Neural progenitor cell (in vitro differentiated cells): ENCODE results near the gene SHPK. TPM values are rescaled to one million over a fixed set of nuclear protein-coding genes. Genes with fewer than 3 reads are reported as not detected.
"Not testable (repeated sequence)": the region's sequence is repeated elsewhere in the genome, so short reads cannot be mapped to it uniquely, and the experiment has no call there.

Experiments used
- DNase-seq: peaks from one replicate; pipeline ENCODE4 v3.0.0-alpha.2; 2016; ENCODE audit warnings: low spot score
- H2AFZ ChIP-seq: fragments of 200-600 bp; sonication (generic); replicated peaks from 2 replicates; pipeline ENCODE4 v1.6.1; 2016; ENCODE audit warnings: antibody characterized with exemption
- H3F3A ChIP-seq: fragments of 200-600 bp; sonication (generic); 2 replicates; pipeline ENCODE4 v1.6.1; 2016; ENCODE audit warnings: antibody characterized with exemption, low read depth
- H3K27ac ChIP-seq: fragments of 200-600 bp; sonication (generic); 2 replicates; pipeline ENCODE4 v1.5.1; 2016; ENCODE audit warnings: mild to moderate bottlenecking
- H3K27me3 ChIP-seq: fragments of 200-600 bp; sonication (generic); 2 replicates; pipeline ENCODE4 v1.6.1; 2016; ENCODE audit warnings: mild to moderate bottlenecking, moderate library complexity
- H3K36me3 ChIP-seq: fragments of 200-600 bp; sonication (generic); 2 replicates; pipeline ENCODE4 v1.5.1; 2016
- H3K4me1 ChIP-seq: fragments of 200-600 bp; sonication (generic); 2 replicates; pipeline ENCODE4 v1.6.1; 2016; ENCODE audit warnings: mixed run types
- H3K4me2 ChIP-seq: fragments of 200-600 bp; sonication (generic); 2 replicates; pipeline ENCODE4 v1.6.1; 2016
- H3K4me3 ChIP-seq: fragments of 200-600 bp; sonication (generic); 2 replicates; pipeline ENCODE4 v1.5.1; 2016
- H3K79me2 ChIP-seq: fragments of 200-600 bp; sonication (generic); 2 replicates; pipeline ENCODE4 v1.6.1; 2016; ENCODE audit warnings: low read depth
- H3K9ac ChIP-seq: fragments of 200-600 bp; sonication (generic); 2 replicates; pipeline ENCODE4 v1.6.1; 2016
- H3K9me3 ChIP-seq: fragments of 200-600 bp; sonication (generic); 2 replicates; pipeline ENCODE4 v1.5.1; 2016; ENCODE audit warnings: low read depth
- H4K20me1 ChIP-seq: fragments of 200-600 bp; sonication (generic); 2 replicates; pipeline ENCODE4 v1.6.1; 2016; ENCODE audit warnings: low read depth
- H3K27ac Mint-ChIP-seq: 3 replicates; pipeline ENCODE4 v1.8.0; 2021; ENCODE audit warnings: mixed read lengths
- H3K27me3 Mint-ChIP-seq: 2 replicates; pipeline ENCODE4 v1.8.0; 2022; ENCODE audit warnings: low read depth, mild to moderate bottlenecking, inconsistent platforms, moderate library complexity, mixed read lengths; ENCODE audit not compliant: insufficient read depth
- H3K36me3 Mint-ChIP-seq: 3 replicates; pipeline ENCODE4 v1.8.0; 2021; ENCODE audit warnings: mixed read lengths
- H3K4me1 Mint-ChIP-seq: 3 replicates; pipeline ENCODE4 v1.8.0; 2021; ENCODE audit warnings: mixed read lengths
- H3K4me3 Mint-ChIP-seq: 3 replicates; pipeline ENCODE4 v1.8.0; 2021; ENCODE audit warnings: mild to moderate bottlenecking, moderate library complexity, mixed read lengths
- H3K9me3 Mint-ChIP-seq: 3 replicates; pipeline ENCODE4 v1.8.0; 2020; ENCODE audit warnings: mixed read lengths
- EZH2 ChIP-seq: fragments of 200-600 bp; sonication (generic); IDR thresholded peaks from 2 replicates; pipeline ENCODE4 v1.6.1; 2017; ENCODE audit warnings: antibody characterized with exemption, mild to moderate bottlenecking, moderate library complexity
- EZH2phosphoT487 ChIP-seq: fragments of 200-600 bp; sonication (generic); IDR thresholded peaks from 2 replicates; pipeline ENCODE4 v1.6.1; 2017; ENCODE audit warnings: antibody characterized with exemption
- total RNA-seq: library from RNA; depleted of rRNA; stranded (reverse); fragments of >200 nt; gene quantifications from 2 replicates; pipeline ENCODE4 v1.2.3, GENCODE V29; 2015; ENCODE audit warnings: low replicate concordance
- TF ChIP-seq, protein P1 (sequence below): fragments of 200-600 bp; sonication (generic); IDR thresholded peaks from 2 replicates; pipeline ENCODE4 v1.5.1; 2017; ENCODE audit warnings: antibody characterized with exemption, mild to moderate bottlenecking

The SHPK gene
- total RNA-seq, 1 donor from 2014 or later = 23.4 TPM

DNA sequence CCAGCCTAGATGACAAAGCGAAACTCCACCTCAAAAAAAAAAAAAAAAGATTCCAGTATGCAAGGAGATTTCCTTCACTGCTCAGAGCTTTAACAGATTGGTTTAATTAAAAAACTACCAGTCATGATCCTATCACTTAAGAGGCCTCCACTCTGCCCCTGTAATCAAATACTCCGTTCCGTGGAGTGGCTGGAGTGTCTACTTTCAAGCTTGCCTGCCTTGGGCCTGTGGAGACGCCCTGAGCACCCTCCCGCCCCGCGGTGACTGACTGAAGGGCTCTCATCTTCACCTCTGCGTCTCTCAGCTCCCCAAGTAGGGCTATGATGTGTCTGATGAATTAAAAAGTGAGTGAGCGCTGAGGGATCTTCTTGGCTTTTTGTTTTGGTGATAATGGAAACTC lies 53.1 kb downstream of the SHPK start:
- Histone ChIP-seq H4K20me1 (no peaks in the 10 kb centered on the region), H3K4me3 (no peak overlapping the region), H2AFZ (no peak overlapping the region), H3K27ac (no peak overlapping the region), H3K9me3 (no peaks in the 10 kb centered on the region), H3K36me3 (no peaks in the 10 kb centered on the region), H3K27me3 (no peaks in the 10 kb centered on the region), H3K4me1 (no peaks in the 10 kb centered on the region), H3K9ac (no peak overlapping the region), H3K79me2 (no peaks in the 10 kb centered on the region), H3F3A (no peaks in the 10 kb centered on the region), H3K4me2 (no peak overlapping the region)
- DNase-seq = no peak
- H3K4me1 Mint-ChIP-seq = no peaks in the 10 kb centered on the region
- H3K4me3 Mint-ChIP-seq = no peak overlapping the region
- H3K27me3 Mint-ChIP-seq = no peaks in the 10 kb centered on the region
- peaks cover 22% of the 10 kb centered on the region for H3K36me3 Mint-ChIP-seq
- H3K27ac Mint-ChIP-seq = no peak overlapping the region
- no peaks in the 10 kb centered on the region for H3K9me3 Mint-ChIP-seq
- TF ChIP-seq, protein P1, sequence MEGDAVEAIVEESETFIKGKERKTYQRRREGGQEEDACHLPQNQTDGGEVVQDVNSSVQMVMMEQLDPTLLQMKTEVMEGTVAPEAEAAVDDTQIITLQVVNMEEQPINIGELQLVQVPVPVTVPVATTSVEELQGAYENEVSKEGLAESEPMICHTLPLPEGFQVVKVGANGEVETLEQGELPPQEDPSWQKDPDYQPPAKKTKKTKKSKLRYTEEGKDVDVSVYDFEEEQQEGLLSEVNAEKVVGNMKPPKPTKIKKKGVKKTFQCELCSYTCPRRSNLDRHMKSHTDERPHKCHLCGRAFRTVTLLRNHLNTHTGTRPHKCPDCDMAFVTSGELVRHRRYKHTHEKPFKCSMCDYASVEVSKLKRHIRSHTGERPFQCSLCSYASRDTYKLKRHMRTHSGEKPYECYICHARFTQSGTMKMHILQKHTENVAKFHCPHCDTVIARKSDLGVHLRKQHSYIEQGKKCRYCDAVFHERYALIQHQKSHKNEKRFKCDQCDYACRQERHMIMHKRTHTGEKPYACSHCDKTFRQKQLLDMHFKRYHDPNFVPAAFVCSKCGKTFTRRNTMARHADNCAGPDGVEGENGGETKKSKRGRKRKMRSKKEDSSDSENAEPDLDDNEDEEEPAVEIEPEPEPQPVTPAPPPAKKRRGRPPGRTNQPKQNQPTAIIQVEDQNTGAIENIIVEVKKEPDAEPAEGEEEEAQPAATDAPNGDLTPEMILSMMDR = no peak
- TF ChIP-seq EZH2phosphoT487 (no peak), EZH2 (no peak)

GRCh38 chr17:3578667-3579066 lies 57.4 kb downstream of the SHPK start:
- not testable (repeated sequence) for H3K4me3 Mint-ChIP-seq, H3K79me2 ChIP-seq, H3K9me3 ChIP-seq, H3K27me3 ChIP-seq, H3F3A ChIP-seq, H3K4me1 ChIP-seq, H3K9ac ChIP-seq, H3K27me3 Mint-ChIP-seq, H3K4me2 ChIP-seq, H3K9me3 Mint-ChIP-seq, H3K27ac Mint-ChIP-seq, H3K4me3 ChIP-seq, H3K4me1 Mint-ChIP-seq, H4K20me1 ChIP-seq, DNase-seq, H3K36me3 ChIP-seq, H2AFZ ChIP-seq, H3K27ac ChIP-seq
- peaks cover 20% of the 10 kb centered on the region for H3K36me3 Mint-ChIP-seq

GRCh38 chr17:3576970-3577369 lies 59.1 kb downstream of the SHPK start:
- TF ChIP-seq EZH2 = no peak
- TF ChIP-seq, protein P1 = no peak
- TF ChIP-seq EZH2phosphoT487 = no peak
- DNase-seq = no peak
- no peaks in the 10 kb centered on the region for H3K36me3 ChIP-seq
- no peaks in the 10 kb centered on the region for H3K27me3 ChIP-seq
- Mint-ChIP-seq H3K27ac (no peak overlapping the region), H3K4me3 (no peak overlapping the region), H3K36me3 (peaks cover 15% of the 10 kb centered on the region), H3K9me3 (no peaks in the 10 kb centered on the region), H3K27me3 (no peaks in the 10 kb centered on the region), H3K4me1 (no peaks in the 10 kb centered on the region)
- no peaks in the 10 kb centered on the region for H4K20me1 ChIP-seq
- H3K4me1 ChIP-seq = no peaks in the 10 kb centered on the region
- H3K4me2 ChIP-seq = no peak overlapping the region
- H3K9ac ChIP-seq = no peak overlapping the region
- H3K4me3 ChIP-seq = no peak overlapping the region
- H3F3A ChIP-seq = no peaks in the 10 kb centered on the region
- no peaks in the 10 kb centered on the region for H3K79me2 ChIP-seq
- no peak overlapping the region for H2AFZ ChIP-seq
- no peak overlapping the region for H3K27ac ChIP-seq
- no peaks in the 10 kb centered on the region for H3K9me3 ChIP-seq

- no peaks in the 10 kb centered on the region for H3K27me3 Mint-ChIP-seq
- no peaks in the 10 kb centered on the region for H3K9me3 Mint-ChIP-seq
- TF ChIP-seq EZH2 = no peak
- TF ChIP-seq, protein P1 = no peak
- no peak for TF ChIP-seq EZH2phosphoT487
- Histone ChIP-seq H3K27ac (no peak overlapping the region), H3K9ac (no peak overlapping the region), H3K4me3 (no peak overlapping the region), H2AFZ (no peak overlapping the region), H3K27me3 (no peaks in the 10 kb centered on the region), H3K36me3 (no peaks in the 10 kb centered on the region), H3K4me2 (no peak overlapping the region), H3K4me1 (no peaks in the 10 kb centered on the region), H4K20me1 (no peaks in the 10 kb centered on the region), H3K9me3 (no peaks in the 10 kb centered on the region), H3F3A (no peaks in the 10 kb centered on the region), H3K79me2 (no peaks in the 10 kb centered on the region)
- H3K36me3 Mint-ChIP-seq = peaks cover 12% of the 10 kb centered on the region
- no peaks in the 10 kb centered on the region for H3K4me1 Mint-ChIP-seq
- H3K4me3 Mint-ChIP-seq = no peak overlapping the region
- no peak overlapping the region for H3K27ac Mint-ChIP-seq
- no peak for DNase-seq
These were observed 60.5 kb downstream of the SHPK start for GRCh38 chr17:3575511-3575910.
